T-cell (primary cell): ENCODE results near the gene SPRING1. TPM values are rescaled to one million over a fixed set of nuclear protein-coding genes. Genes with fewer than 3 reads are reported as not detected.

ENCODE experiments used
- ATAC-seq, 4 experiments: fragments of 200-7000 bp in 3 of 4; fragments of 150-1000 bp in 1 of 4; cut with Tn5 transposase; replicated peaks in 1 of 4; 1 replicate in 3 of 4; 2 replicates in 1 of 4; pipeline ENCODE4 v1.10.0; 2021; ENCODE audit warnings: moderate library complexity in 3 of 4, mild to moderate bottlenecking in 2 of 4, moderate number of reproducible peaks in 1 of 4
- CTCF ChIA-PET, 2 donors: fragments of 300-600 bp; sonication (Branson Sonifier 250); formaldehyde crosslinking; loops; one replicate each; lab custom pipeline; 2022; ENCODE audit warnings: antibody characterized with exemption in 2 of 2; lab: Charles Lee
- POLR2A ChIA-PET, 2 donors: fragments of 300-600 bp; sonication (Branson Sonifier 250); formaldehyde crosslinking; loops; one replicate each; lab custom pipeline; 2022; ENCODE audit warnings: antibody characterized with exemption in 2 of 2; lab: Charles Lee
- DNase-seq, 35 experiments: peaks; one replicate each; pipeline versions ENCODE4 v3.0.0 to v3.0.0-alpha.2; 2013 to 2023
- H3K27ac ChIP-seq: one replicate; pipeline ENCODE4 v1.5.1; 2013; ENCODE audit warnings: low read length
- H3K27me3 ChIP-seq, 2 experiments: replicated peaks in 1 of 2; 1 replicate in 1 of 2; 2 replicates in 1 of 2; pipeline versions ENCODE4 v1.6.1 to v1.7.0; 2013; ENCODE audit warnings: low read length in 1 of 2, mixed read lengths in 1 of 2; ENCODE audit not compliant: control insufficient read depth in 2 of 2, insufficient read depth in 2 of 2; ENCODE audit errors: extremely low read depth in 1 of 2
- H3K36me3 ChIP-seq, 2 donors: 1 replicate in 1 of 2; 2 replicates in 1 of 2; pipeline versions ENCODE4 v1.6.1 to v1.7.0; 2013; ENCODE audit warnings: low read length in 1 of 2; ENCODE audit not compliant: control insufficient read depth in 2 of 2, insufficient read depth in 1 of 2; ENCODE audit errors: extremely low read depth in 1 of 2
- H3K4me1 ChIP-seq, 2 experiments: 1 replicate in 1 of 2; 2 replicates in 1 of 2; pipeline versions ENCODE4 v1.6.1 to v1.7.0; 2013; ENCODE audit warnings: low read length in 2 of 2, mixed read lengths in 1 of 2; ENCODE audit not compliant: insufficient read depth in 2 of 2, control insufficient read depth in 1 of 2; ENCODE audit errors: extremely low read depth in 1 of 2
- H3K4me3 ChIP-seq, 2 donors: 1 replicate in 1 of 2; 2 replicates in 1 of 2; pipeline versions ENCODE4 v1.5.1 to v1.7.0; 2013; ENCODE audit warnings: mild to moderate bottlenecking in 2 of 2, low read length in 1 of 2, moderate library complexity in 1 of 2; ENCODE audit not compliant: control insufficient read depth in 1 of 2; ENCODE audit errors: extremely low read depth in 1 of 2
- H3K9me3 ChIP-seq: 2 replicates; pipeline ENCODE4 v1.7.0; 2013
- H3K27ac Mint-ChIP-seq, 2 donors: one replicate each; pipeline ENCODE4 v1.8.0; 2020 to 2021; ENCODE audit warnings: mild to moderate bottlenecking in 2 of 2, mixed read lengths in 2 of 2
- H3K27me3 Mint-ChIP-seq, 2 donors: one replicate each; pipeline ENCODE4 v1.8.0; 2021 to 2022; ENCODE audit warnings: mixed read lengths in 2 of 2
- H3K36me3 Mint-ChIP-seq: one replicate; pipeline ENCODE4 v1.8.0; 2021; ENCODE audit warnings: mixed read lengths
- H3K4me1 Mint-ChIP-seq, 3 donors: one replicate each; pipeline ENCODE4 v1.8.0; 2020 to 2022; ENCODE audit warnings: mixed read lengths in 3 of 3, mild to moderate bottlenecking in 1 of 3
- H3K4me3 Mint-ChIP-seq, 3 donors: one replicate each; pipeline ENCODE4 v1.8.0; 2020 to 2022; ENCODE audit warnings: mild to moderate bottlenecking in 3 of 3, mixed read lengths in 3 of 3, moderate library complexity in 3 of 3
- H3K9me3 Mint-ChIP-seq, 3 donors: one replicate each; pipeline ENCODE4 v1.8.0; 2020 to 2022; ENCODE audit warnings: mixed read lengths in 3 of 3
- WGBS: methylation state at CpG from one replicate; pipeline ENCODE4 v1.1.5; 2013; ENCODE audit warnings: missing lambda C conversion rate; ENCODE audit not compliant: insufficient coverage; 5-methylcytosine and 5-hydroxymethylcytosine counted together
- total RNA-seq, 35 experiments: library from RNA in 6 of 35; stranded (reverse) in 6 of 35; fragments of 120-200 nt in 1 of 35; gene quantifications; one replicate each; pipeline versions ENCODE4 v1.2.1 to v1.2.4 and lab custom pipeline; 2013 to 2026

SPRING1 gene
- total RNA-seq, 5 donors from 2014 or later (not counting 1 experiment from before 2014, with no cell fraction given): 15.0 to 31.7 (median 30.9) TPM

- ChIA-PET CTCF (interaction anchor here in 1 of 2 donors (0.7 kb wide), 1 partner anchor 10 kb away, joined by 5 read pairs; no protein-coding TSS in a partner anchor), POLR2A (no interaction called here)
- DNase-seq: no peak
- no peak for ATAC-seq
- WGBS: 83% methylated on average over 4 of the region's 4 CpGs
- no peaks in the 10 kb centered on the region for H3K9me3 ChIP-seq
- Mint-ChIP-seq H3K4me3 (no peak overlapping the region), H3K9me3 (no peaks in the 10 kb centered on the region), H3K36me3 (no peaks in the 10 kb centered on the region), H3K27me3 (peaks cover 32 to 46% of the 10 kb centered on the region in 2 donors), H3K4me1 (peaks cover 6 to 12% (median 10%) of the 10 kb centered on the region in 3 donors), H3K27ac (no peak overlapping the region)
- H3K27ac ChIP-seq: no peak overlapping the region
- no peak overlapping the region for H3K4me3 ChIP-seq
- no peaks in the 10 kb centered on the region for H3K36me3 ChIP-seq
- no peaks in the 10 kb centered on the region for H3K4me1 ChIP-seq
- H3K27me3 ChIP-seq: peaks cover 0 to 39% of the 10 kb centered on the region in 2 experiments
These were observed 46.2 kb downstream of the SPRING1 start for GRCh38 chr12:116691636-116692035.

- 79% methylated on average over 2 of the region's 7 CpGs for WGBS
- POLR2A ChIA-PET: no interaction called here
These were observed 46.7 kb downstream of the SPRING1 start for GRCh38 chr12:116691205-116691604.

GRCh38 chr12:116689979-116690744 lies 47.7 kb downstream of the SPRING1 start:
- ATAC-seq (no peak), DNase-seq (no peak)
- Histone ChIP-seq H3K27ac (no peak overlapping the region), H3K4me3 (no peak overlapping the region), H3K27me3 (peaks cover 0 to 25% of the 10 kb centered on the region in 2 experiments), H3K4me1 (no peaks in the 10 kb centered on the region), H3K36me3 (no peaks in the 10 kb centered on the region), H3K9me3 (no peaks in the 10 kb centered on the region)
- H3K36me3 Mint-ChIP-seq: no peaks in the 10 kb centered on the region
- CTCF ChIA-PET: interaction anchor here in 1 of 2 donors (0.7 kb wide), 1 partner anchor 10 kb away, joined by 4 read pairs; no protein-coding TSS in a partner anchor
- H3K27me3 Mint-ChIP-seq: peaks cover 31 to 36% of the 10 kb centered on the region in 2 donors
- H3K27ac Mint-ChIP-seq: no peak overlapping the region
- H3K9me3 Mint-ChIP-seq: no peaks in the 10 kb centered on the region
- 90% methylated on average over 3 of the region's 8 CpGs for WGBS
- POLR2A ChIA-PET: interaction anchor here in 1 of 2 donors (0.6 kb wide), 1 partner anchor 78 kb away, joined by 4 read pairs; no protein-coding TSS in a partner anchor
- no peak overlapping the region for H3K4me3 Mint-ChIP-seq
- H3K4me1 Mint-ChIP-seq: peaks cover 6 to 12% (median 10%) of the 10 kb centered on the region in 3 donors

More at GRCh38 chr12:116691205-116691604, 46.7 kb downstream of the SPRING1 start:
- Histone ChIP-seq H3K9me3 (no peaks in the 10 kb centered on the region), H3K27me3 (peaks cover 0 to 34% of the 10 kb centered on the region in 2 experiments), H3K4me1 (no peaks in the 10 kb centered on the region), H3K36me3 (no peaks in the 10 kb centered on the region), H3K27ac (no peak overlapping the region), H3K4me3 (no peak overlapping the region)
- ATAC-seq (no peak), DNase-seq (no peak)
- Mint-ChIP-seq H3K27me3 (peaks cover 32 to 42% of the 10 kb centered on the region in 2 donors), H3K4me3 (no peak overlapping the region), H3K4me1 (peaks cover 6 to 12% (median 10%) of the 10 kb centered on the region in 3 donors), H3K36me3 (no peaks in the 10 kb centered on the region), H3K27ac (no peak overlapping the region), H3K9me3 (no peaks in the 10 kb centered on the region)
- CTCF ChIA-PET: interaction anchor here in 1 of 2 donors (0.7 kb wide), 1 partner anchor 9 kb away, joined by 5 read pairs; no protein-coding TSS in a partner anchor

DNA sequence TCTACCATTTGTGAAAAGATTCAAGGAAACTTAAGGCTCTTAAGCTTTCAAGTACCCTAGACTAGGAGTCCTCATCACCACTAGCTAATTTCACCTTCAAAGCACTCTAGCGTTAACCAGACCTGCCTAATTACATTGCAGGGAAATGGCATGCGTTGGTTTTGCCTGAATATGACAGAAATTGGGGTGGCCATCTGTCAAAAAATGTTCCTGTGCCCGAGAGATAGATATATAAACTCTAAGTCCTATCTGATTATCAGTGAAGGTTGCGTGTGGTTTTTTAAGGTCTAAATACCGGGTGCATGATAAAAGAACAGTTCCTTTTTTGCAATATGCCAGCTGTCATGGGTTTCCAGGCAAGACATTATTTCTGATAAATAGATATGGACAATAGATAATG lies 48.3 kb downstream of the SPRING1 start:
- peaks cover 26 to 30% of the 10 kb centered on the region in 2 donors for H3K27me3 Mint-ChIP-seq
- peaks cover 0 to 18% of the 10 kb centered on the region in 2 experiments for H3K27me3 ChIP-seq
- H3K4me1 ChIP-seq: no peaks in the 10 kb centered on the region
- WGBS: no CpG with 5 or more reads among the region's 5 CpGs
- CTCF ChIA-PET: no interaction called here
- no peak overlapping the region for H3K4me3 Mint-ChIP-seq
- no peaks in the 10 kb centered on the region for H3K36me3 ChIP-seq
- no peak for DNase-seq
- no peak overlapping the region for H3K4me3 ChIP-seq
- H3K9me3 Mint-ChIP-seq: no peaks in the 10 kb centered on the region
- H3K27ac Mint-ChIP-seq: no peak overlapping the region
- POLR2A ChIA-PET: interaction anchor here in 1 of 2 donors (0.6 kb wide), 1 partner anchor 79 kb away, joined by 4 read pairs; no protein-coding TSS in a partner anchor
- no peaks in the 10 kb centered on the region for H3K9me3 ChIP-seq
- no peak overlapping the region for H3K27ac ChIP-seq
- ATAC-seq: no peak
- H3K4me1 Mint-ChIP-seq: peaks cover 6 to 12% (median 6%) of the 10 kb centered on the region in 3 donors
- H3K36me3 Mint-ChIP-seq: no peaks in the 10 kb centered on the region

Other genes starting within 250 kb of the SPRING1 start
- gene MAP1LC3B2, start 178.7 kb downstream of the SPRING1 start, total RNA-seq: 1 to 10 TPM in 4 of 5 donors, under 1 TPM in 1; 0.92 to 4.6 (median 1.4) TPM
- gene RNFT2, start 246 bp upstream of the SPRING1 start, total RNA-seq: 1 to 10 TPM; 5.1 to 7.6 (median 6.9) TPM
- under 1 TPM in 4 of 5 donors, not detected in 1; 0.05 to 0.41 (median 0.19) TPM for gene HRK, start 143.4 kb upstream of the SPRING1 start, total RNA-seq
- 10 to 100 TPM; 10.7 to 17.9 (median 13.0) TPM for gene FBXW8, start 172.9 kb upstream of the SPRING1 start, total RNA-seq